Measurements from ENCODE around the gene PREPL. TPM values are rescaled to one million over a fixed set of nuclear protein-coding genes. Genes with fewer than 3 reads are reported as not detected.
A peak's percentile ranks its signal among the peaks of the same experiment; 100 is the strongest.

PREPL gene
- total and polyA plus RNA-seq, 2 of the 13 experiments (the other 11 are each of a cell fraction or from before 2014, with no cell fraction given): 19.7 to 34.3 TPM

DNA sequence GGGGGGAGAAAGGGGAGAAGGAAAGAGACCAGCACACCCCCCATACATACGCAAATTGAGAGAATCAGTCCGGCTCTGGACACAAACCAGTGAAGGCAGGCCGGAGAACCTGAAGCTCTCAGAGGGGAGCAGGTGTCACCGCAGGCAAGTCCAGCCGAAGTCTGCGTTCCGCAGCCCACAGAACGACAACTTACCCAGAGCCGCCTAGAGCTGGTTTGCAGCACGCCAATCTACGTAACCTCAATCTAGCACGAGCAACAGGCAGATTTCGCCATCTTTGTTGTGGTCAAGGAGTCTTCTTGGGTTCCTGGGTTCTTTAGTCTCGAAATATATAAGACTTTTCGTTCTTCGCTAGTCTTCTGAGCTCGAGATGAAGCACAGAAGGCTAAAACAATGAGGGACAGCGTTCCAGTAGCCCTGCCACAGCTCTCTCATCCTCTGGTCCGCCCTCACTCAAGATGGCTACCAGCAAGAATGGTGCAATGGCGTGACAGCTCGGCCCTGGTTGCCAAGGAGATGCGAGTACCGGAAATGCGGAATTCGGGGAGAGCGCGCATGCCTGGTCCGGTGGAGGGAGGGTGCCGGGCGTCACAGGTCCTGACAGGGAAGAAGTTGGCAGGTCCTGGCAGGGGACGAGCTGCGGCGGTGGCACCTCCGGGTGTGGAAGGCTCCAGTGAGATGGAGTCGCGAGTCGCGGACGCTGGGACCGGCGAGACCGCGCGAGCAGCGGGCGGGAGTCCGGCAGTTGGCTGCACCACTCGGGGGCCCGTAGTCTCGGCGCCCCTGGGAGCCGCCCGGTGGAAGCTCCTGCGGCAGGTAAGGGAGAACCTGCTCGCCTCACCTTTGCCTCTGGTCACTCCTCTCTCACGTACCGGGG is at the start of gene PREPL, which contains the start of gene CAMKMT (continued):
- TF ChIP-seq ZFP62 (CRISPR knock-in tag; IDR thresholded peaks at IDR 0.05): no peak
- TF ChIP-seq ZNF598 (CRISPR knock-in tag; IDR thresholded peaks at IDR 0.05; ENCODE audit: borderline replicate concordance): peak; percentile 92; the same call in 1 of the 2 replicates
- no peak for TF ChIP-seq FLYWCH1 (CRISPR knock-in tag; IDR thresholded peaks at IDR 0.05)
- TF ChIP-seq, protein P1, sequence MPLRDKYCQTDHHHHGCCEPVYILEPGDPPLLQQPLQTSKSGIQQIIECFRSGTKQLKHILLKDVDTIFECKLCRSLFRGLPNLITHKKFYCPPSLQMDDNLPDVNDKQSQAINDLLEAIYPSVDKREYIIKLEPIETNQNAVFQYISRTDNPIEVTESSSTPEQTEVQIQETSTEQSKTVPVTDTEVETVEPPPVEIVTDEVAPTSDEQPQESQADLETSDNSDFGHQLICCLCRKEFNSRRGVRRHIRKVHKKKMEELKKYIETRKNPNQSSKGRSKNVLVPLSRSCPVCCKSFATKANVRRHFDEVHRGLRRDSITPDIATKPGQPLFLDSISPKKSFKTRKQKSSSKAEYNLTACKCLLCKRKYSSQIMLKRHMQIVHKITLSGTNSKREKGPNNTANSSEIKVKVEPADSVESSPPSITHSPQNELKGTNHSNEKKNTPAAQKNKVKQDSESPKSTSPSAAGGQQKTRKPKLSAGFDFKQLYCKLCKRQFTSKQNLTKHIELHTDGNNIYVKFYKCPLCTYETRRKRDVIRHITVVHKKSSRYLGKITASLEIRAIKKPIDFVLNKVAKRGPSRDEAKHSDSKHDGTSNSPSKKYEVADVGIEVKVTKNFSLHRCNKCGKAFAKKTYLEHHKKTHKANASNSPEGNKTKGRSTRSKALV (CRISPR knock-in tag; IDR thresholded peaks at IDR 0.05): peak; percentile 22; the same call in 1 of the 2 replicates
- TF ChIP-seq HOXA5 (CRISPR knock-in tag; IDR thresholded peaks at IDR 0.05): peak; percentile 95
- TF ChIP-seq, protein P2, sequence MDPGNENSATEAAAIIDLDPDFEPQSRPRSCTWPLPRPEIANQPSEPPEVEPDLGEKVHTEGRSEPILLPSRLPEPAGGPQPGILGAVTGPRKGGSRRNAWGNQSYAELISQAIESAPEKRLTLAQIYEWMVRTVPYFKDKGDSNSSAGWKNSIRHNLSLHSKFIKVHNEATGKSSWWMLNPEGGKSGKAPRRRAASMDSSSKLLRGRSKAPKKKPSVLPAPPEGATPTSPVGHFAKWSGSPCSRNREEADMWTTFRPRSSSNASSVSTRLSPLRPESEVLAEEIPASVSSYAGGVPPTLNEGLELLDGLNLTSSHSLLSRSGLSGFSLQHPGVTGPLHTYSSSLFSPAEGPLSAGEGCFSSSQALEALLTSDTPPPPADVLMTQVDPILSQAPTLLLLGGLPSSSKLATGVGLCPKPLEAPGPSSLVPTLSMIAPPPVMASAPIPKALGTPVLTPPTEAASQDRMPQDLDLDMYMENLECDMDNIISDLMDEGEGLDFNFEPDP (CRISPR knock-in tag; conservative IDR thresholded peaks at IDR 0.05): no peak
- peak; percentile 95 for TF ChIP-seq KMT2A (CRISPR knock-in tag; IDR thresholded peaks at IDR 0.05)
- no peak for TF ChIP-seq CENPX (CRISPR knock-in tag; IDR thresholded peaks at IDR 0.05)
- TF ChIP-seq, protein P3, sequence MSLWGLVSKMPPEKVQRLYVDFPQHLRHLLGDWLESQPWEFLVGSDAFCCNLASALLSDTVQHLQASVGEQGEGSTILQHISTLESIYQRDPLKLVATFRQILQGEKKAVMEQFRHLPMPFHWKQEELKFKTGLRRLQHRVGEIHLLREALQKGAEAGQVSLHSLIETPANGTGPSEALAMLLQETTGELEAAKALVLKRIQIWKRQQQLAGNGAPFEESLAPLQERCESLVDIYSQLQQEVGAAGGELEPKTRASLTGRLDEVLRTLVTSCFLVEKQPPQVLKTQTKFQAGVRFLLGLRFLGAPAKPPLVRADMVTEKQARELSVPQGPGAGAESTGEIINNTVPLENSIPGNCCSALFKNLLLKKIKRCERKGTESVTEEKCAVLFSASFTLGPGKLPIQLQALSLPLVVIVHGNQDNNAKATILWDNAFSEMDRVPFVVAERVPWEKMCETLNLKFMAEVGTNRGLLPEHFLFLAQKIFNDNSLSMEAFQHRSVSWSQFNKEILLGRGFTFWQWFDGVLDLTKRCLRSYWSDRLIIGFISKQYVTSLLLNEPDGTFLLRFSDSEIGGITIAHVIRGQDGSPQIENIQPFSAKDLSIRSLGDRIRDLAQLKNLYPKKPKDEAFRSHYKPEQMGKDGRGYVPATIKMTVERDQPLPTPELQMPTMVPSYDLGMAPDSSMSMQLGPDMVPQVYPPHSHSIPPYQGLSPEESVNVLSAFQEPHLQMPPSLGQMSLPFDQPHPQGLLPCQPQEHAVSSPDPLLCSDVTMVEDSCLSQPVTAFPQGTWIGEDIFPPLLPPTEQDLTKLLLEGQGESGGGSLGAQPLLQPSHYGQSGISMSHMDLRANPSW (CRISPR knock-in tag; IDR thresholded peaks at IDR 0.05; ENCODE audit: borderline replicate concordance): peak; percentile 80; the same call in 1 of the 2 replicates
- TF ChIP-seq ZNF556 (CRISPR knock-in tag; IDR thresholded peaks at IDR 0.05; ENCODE audit: borderline replicate concordance): 0 out of 2 replicates have a peak, but pooled peaks have one; percentile 49
- peak; percentile 73; the same call in 1 of the 2 replicates for TF ChIP-seq ZNF431 (CRISPR knock-in tag; IDR thresholded peaks at IDR 0.05; ENCODE audit: borderline replicate concordance, low read depth)
- no peak for TF ChIP-seq ONECUT2 (CRISPR knock-in tag; IDR thresholded peaks at IDR 0.05)
- no peak; the same call in none of the 2 replicates for TF ChIP-seq ZNF792 (CRISPR knock-in tag; IDR thresholded peaks at IDR 0.05)
- TF ChIP-seq DR1 (CRISPR knock-in tag; IDR thresholded peaks at IDR 0.05): 0 out of 2 replicates have a peak, but pooled peaks have one; percentile 60
- peak; percentile 92; the same call in 1 of the 2 replicates for TF ChIP-seq NR1H2 (CRISPR knock-in tag; IDR thresholded peaks at IDR 0.05; ENCODE audit: borderline replicate concordance, low read depth)
- TF ChIP-seq ZNF225 (CRISPR knock-in tag; IDR thresholded peaks at IDR 0.05): peak; percentile 66
- TF ChIP-seq, protein P4, sequence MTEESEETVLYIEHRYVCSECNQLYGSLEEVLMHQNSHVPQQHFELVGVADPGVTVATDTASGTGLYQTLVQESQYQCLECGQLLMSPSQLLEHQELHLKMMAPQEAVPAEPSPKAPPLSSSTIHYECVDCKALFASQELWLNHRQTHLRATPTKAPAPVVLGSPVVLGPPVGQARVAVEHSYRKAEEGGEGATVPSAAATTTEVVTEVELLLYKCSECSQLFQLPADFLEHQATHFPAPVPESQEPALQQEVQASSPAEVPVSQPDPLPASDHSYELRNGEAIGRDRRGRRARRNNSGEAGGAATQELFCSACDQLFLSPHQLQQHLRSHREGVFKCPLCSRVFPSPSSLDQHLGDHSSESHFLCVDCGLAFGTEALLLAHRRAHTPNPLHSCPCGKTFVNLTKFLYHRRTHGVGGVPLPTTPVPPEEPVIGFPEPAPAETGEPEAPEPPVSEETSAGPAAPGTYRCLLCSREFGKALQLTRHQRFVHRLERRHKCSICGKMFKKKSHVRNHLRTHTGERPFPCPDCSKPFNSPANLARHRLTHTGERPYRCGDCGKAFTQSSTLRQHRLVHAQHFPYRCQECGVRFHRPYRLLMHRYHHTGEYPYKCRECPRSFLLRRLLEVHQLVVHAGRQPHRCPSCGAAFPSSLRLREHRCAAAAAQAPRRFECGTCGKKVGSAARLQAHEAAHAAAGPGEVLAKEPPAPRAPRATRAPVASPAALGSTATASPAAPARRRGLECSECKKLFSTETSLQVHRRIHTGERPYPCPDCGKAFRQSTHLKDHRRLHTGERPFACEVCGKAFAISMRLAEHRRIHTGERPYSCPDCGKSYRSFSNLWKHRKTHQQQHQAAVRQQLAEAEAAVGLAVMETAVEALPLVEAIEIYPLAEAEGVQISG (CRISPR knock-in tag; IDR thresholded peaks at IDR 0.05): peak; percentile 92
